Astrocyte (in vitro differentiated cells and primary cell): ENCODE data around the gene APLP1.

ENCODE experiments used
- EZH2 ChIP-seq: IDR thresholded peaks from 2 replicates; pipeline ENCODE4 v1.6.1; 2012; ENCODE audit warnings: mild to moderate bottlenecking, low read length, inconsistent platforms; ENCODE audit not compliant: insufficient read depth
- TF ChIP-seq, protein P1 (sequence below): IDR thresholded peaks from 2 replicates; pipeline ENCODE4 v1.5.1; 2011; ENCODE audit warnings: low read depth, mild to moderate bottlenecking, inconsistent platforms, low read length, moderate library complexity; ENCODE audit not compliant: insufficient read depth

DNA sequence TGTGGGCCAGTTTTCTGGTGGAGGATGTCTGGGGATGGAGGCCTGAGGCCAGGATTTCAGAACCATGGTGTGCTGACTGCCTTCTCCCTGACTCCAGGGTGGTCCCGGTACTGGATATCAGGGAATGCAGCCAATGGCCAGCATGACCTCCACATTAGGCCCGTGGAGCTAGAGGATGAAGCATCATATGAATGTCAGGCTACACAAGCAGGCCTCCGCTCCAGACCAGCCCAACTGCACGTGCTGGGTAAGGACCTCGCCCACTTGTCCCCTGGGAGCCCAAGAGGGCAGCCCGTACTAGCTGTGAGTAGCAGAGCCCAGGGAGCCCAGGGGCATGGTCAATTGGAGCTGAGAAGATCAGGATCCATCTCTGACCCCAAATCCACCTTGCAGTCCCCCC, 10.1 kb upstream of the APLP1 start:
- TF ChIP-seq, protein P1, sequence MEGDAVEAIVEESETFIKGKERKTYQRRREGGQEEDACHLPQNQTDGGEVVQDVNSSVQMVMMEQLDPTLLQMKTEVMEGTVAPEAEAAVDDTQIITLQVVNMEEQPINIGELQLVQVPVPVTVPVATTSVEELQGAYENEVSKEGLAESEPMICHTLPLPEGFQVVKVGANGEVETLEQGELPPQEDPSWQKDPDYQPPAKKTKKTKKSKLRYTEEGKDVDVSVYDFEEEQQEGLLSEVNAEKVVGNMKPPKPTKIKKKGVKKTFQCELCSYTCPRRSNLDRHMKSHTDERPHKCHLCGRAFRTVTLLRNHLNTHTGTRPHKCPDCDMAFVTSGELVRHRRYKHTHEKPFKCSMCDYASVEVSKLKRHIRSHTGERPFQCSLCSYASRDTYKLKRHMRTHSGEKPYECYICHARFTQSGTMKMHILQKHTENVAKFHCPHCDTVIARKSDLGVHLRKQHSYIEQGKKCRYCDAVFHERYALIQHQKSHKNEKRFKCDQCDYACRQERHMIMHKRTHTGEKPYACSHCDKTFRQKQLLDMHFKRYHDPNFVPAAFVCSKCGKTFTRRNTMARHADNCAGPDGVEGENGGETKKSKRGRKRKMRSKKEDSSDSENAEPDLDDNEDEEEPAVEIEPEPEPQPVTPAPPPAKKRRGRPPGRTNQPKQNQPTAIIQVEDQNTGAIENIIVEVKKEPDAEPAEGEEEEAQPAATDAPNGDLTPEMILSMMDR: no peak
- no peak for TF ChIP-seq EZH2
